ENCODE data around the gene PTPRA. TPM values are rescaled to one million over a fixed set of nuclear protein-coding genes. Genes with fewer than 3 reads are reported as not detected.

PTPRA gene
- total RNA-seq, 1 donor from 2014 or later: 80.2 TPM

DNA sequence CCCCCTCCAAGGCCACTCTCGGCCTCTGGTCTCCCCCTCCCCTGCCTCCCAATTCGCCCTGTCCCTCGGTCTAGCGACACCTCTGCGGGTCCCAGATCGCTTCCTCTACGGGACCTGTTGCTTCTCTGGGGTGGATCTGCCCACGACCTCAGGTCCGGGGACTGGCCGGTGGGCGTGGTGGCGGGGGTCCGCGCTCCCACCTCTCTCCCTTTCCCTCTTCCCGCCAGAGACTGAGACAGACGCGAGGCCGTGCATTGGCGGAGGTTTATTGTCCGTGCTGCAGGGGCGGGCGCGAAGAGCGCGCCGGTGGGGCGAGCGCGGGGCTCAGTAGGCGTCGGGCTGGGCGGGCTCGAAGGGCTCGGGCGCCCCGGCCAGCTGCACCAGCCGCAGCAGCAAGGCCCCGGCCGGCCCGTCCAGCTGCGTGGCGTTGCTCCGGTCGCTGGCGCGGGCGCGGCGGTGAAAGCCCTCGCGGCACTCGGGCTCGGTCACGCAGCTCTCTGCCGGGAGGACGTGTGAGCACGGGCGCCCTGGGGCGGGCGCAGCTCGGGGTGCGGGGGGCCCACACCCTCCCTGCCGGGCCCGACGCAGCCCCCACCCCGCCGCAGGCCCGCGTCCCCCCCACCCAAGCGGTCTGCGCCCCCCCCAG, 209.1 kb downstream of the PTPRA start:
- Mint-ChIP-seq H3K9me3 (ENCODE audit: unreplicated experiment) (no peaks in the 10 kb centered on the region), H3K27ac (ENCODE audit: unreplicated experiment) (no peak overlapping the region), H3K4me3 (ENCODE audit: unreplicated experiment) (peak overlapping the region; percentile 44), H3K4me1 (ENCODE audit: unreplicated experiment) (peaks cover 3% of the 10 kb centered on the region), H3K36me3 (ENCODE audit: unreplicated experiment) (no peaks in the 10 kb centered on the region), H3K27me3 (ENCODE audit: unreplicated experiment) (peaks cover 57% of the 10 kb centered on the region)
- no peak for DNase-seq (ENCODE audit: extremely low spot score, unreplicated experiment)
- TF ChIP-seq, protein P1, sequence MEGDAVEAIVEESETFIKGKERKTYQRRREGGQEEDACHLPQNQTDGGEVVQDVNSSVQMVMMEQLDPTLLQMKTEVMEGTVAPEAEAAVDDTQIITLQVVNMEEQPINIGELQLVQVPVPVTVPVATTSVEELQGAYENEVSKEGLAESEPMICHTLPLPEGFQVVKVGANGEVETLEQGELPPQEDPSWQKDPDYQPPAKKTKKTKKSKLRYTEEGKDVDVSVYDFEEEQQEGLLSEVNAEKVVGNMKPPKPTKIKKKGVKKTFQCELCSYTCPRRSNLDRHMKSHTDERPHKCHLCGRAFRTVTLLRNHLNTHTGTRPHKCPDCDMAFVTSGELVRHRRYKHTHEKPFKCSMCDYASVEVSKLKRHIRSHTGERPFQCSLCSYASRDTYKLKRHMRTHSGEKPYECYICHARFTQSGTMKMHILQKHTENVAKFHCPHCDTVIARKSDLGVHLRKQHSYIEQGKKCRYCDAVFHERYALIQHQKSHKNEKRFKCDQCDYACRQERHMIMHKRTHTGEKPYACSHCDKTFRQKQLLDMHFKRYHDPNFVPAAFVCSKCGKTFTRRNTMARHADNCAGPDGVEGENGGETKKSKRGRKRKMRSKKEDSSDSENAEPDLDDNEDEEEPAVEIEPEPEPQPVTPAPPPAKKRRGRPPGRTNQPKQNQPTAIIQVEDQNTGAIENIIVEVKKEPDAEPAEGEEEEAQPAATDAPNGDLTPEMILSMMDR (IDR thresholded peaks at IDR 0.05): no peak

DNA sequence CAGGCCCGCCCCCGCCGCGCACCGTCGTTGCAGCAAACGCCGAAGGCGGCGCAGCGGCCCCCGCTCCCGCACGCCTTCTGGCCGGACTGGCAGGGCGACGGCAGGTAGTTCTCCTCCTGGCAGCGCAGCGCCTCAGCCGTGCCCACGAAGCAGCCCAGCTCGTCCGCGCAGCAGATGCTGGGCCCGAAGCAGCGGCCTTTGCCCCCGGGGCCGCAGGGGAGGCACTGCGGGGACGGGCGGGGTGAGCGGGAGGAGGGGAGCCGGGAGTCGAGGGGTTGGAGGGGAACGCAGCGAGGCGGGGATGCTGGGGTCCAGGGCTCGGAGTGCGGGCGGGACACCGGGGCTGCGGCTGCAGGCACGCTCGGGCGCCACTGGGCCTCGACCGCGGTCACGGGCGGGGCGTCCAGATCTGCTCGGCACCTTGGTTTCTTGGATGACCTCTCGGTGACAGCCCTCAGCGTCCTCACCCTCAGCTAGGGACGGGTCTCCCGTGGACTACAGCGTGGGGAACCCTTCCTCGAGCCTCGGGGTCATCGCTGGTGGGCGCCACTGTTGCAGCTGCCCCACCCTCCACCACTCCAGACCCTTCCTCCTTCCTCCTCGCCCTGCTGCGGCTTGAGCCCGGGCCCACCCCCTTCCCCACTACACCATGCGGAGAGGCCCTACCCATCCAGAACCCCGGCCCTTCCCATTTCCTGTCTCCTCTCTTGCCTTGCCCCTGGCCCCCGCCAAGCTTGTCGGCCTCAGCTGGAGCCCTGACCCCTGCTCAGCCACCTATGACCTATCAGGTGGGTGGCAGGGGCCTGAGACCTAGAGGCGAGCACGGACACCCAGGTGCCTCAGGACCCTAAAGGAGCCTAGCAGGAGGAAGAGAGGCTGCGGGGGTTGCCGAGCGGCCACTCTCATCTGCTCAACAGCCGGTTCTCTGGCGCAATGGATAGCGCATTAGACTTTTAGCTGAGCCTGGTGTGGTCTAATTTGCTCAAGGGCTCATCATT, 210.0 kb downstream of the PTPRA start:
- DNase-seq (ENCODE audit: extremely low spot score, unreplicated experiment): no peak
- no peaks in the 10 kb centered on the region for H3K9me3 Mint-ChIP-seq (ENCODE audit: unreplicated experiment)
- peaks cover 50% of the 10 kb centered on the region for H3K27me3 Mint-ChIP-seq (ENCODE audit: unreplicated experiment)
- H3K4me1 Mint-ChIP-seq (ENCODE audit: unreplicated experiment): peaks cover 3% of the 10 kb centered on the region
- H3K36me3 Mint-ChIP-seq (ENCODE audit: unreplicated experiment): no peaks in the 10 kb centered on the region
- peak overlapping the region; percentile 44 for H3K4me3 Mint-ChIP-seq (ENCODE audit: unreplicated experiment)
- TF ChIP-seq, protein P1 (IDR thresholded peaks at IDR 0.05): no peak
- no peak overlapping the region for H3K27ac Mint-ChIP-seq (ENCODE audit: unreplicated experiment)

DNA sequence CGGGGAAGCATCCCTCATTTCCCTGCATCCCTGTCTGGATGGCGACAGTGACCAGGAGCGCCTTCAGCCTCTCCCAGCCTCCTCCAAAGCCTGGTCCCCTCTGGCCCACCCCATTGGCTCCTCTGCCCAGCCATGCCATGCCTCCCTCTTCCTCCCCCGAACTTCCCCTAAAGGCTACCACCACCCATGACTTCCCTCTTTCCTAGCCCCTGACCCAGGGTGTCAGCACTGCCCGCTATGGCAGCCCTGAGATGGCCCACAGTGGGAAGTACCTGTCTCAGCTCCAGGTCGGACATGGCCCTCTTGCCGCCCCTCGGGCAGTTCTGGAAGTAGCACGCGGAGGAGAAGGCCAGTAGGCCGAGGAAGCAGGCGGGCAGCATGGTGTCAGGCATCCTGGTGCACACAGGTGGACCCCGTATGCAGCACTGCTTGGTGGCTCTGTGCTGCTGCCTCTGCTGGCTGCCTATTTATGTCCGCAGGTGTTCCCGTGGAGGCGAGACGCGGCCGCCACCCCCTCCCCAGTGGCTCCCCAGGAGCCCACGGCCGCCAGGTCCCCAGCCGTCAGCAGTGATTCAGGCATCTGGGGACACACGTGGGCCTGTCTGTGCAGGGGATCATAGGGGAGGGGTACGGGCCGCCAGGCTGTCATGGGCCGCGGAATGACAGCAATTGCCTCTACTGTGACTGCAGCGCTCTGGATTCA, 211.2 kb downstream of the PTPRA start, which contains the start of gene AVP:
TSS of gene AVP (minus strand) at position 442 of the 703 bp plus-strand sequence. CDS start at position 392, 50 bp downstream.
- no peak for DNase-seq (ENCODE audit: extremely low spot score, unreplicated experiment)
- H3K27me3 Mint-ChIP-seq (ENCODE audit: unreplicated experiment): peaks cover 47% of the 10 kb centered on the region

DNA sequence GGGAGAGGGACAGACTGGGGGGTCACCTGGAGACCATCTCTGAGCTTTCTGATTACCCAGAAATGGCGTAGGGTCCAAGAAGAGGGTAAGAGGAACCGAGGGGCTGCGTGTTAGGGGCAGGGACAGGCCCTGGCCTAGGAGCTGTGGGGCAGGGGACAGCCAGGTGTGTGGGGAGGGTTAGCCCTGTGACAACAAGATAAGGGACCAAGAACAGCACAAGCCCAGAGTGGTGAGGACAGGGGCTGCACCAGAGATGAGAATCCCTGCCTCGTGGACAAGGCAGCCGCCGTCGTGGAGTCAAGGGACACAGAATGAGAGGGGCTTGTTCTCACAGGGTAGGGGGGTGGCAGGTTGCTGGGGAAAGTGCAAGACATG, 211.7 kb downstream of the PTPRA start:
- DNase-seq (ENCODE audit: extremely low spot score, unreplicated experiment): no peak
- Mint-ChIP-seq H3K4me3 (ENCODE audit: unreplicated experiment) (no peak overlapping the region), H3K36me3 (ENCODE audit: unreplicated experiment) (no peaks in the 10 kb centered on the region), H3K27me3 (ENCODE audit: unreplicated experiment) (peaks cover 47% of the 10 kb centered on the region), H3K9me3 (ENCODE audit: unreplicated experiment) (no peaks in the 10 kb centered on the region), H3K27ac (ENCODE audit: unreplicated experiment) (no peak overlapping the region), H3K4me1 (ENCODE audit: unreplicated experiment) (peaks cover 3% of the 10 kb centered on the region)
- TF ChIP-seq, protein P1 (IDR thresholded peaks at IDR 0.05): no peak

More for the DNA sequence above, 211.2 kb downstream of the PTPRA start, which contains the start of gene AVP:
- H3K36me3 Mint-ChIP-seq (ENCODE audit: unreplicated experiment): no peaks in the 10 kb centered on the region
- no peaks in the 10 kb centered on the region for H3K9me3 Mint-ChIP-seq (ENCODE audit: unreplicated experiment)
- TF ChIP-seq, protein P1 (IDR thresholded peaks at IDR 0.05): no peak
- peaks cover 3% of the 10 kb centered on the region for H3K4me1 Mint-ChIP-seq (ENCODE audit: unreplicated experiment)
- H3K4me3 Mint-ChIP-seq (ENCODE audit: unreplicated experiment): peak within 1 kb of the TSS; percentile 44
- H3K27ac Mint-ChIP-seq (ENCODE audit: unreplicated experiment): no peak within 1 kb of the TSS
